ENCODE data around the gene PER1.

PER1 gene

DNA sequence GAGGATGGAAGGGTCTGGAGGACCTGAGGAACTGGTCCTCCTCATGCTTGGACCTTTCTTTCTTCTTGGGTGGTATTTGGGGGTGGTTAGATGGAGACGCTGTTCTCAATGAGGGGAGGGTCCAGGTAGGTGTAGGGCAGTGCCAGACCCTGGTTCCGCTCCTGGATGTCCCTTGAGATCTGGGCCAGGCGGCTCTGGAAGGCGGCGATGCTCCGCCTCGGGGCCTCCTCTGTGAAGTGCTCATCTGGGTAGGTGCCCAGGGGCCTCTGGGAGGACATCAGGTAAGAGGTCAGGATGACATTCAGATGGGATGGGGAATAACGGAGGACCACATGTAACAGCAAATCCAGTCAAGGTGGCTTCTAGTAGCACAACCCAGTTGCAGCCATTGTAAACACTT, 55.7 kb downstream of the PER1 start:
- no peak for DNase-seq (ENCODE audit: low spot score)

- DNase-seq (ENCODE audit: low spot score): no peak
Measured at GRCh38 chr17:8095361-8095760, 56.8 kb downstream of the PER1 start.

- DNase-seq (ENCODE audit: low spot score): no peak
Measured at GRCh38 chr17:8091033-8091687, 61.0 kb downstream of the PER1 start.

Data from COLO829 (cell line).